ENCODE results near the gene APOM. TPM values are rescaled to one million over a fixed set of nuclear protein-coding genes. Genes with fewer than 3 reads are reported as not detected.

The APOM gene
- total RNA-seq, result 1 to 10 TPM in 2 of 4 donors, under 1 TPM in 2; 0.67 to 2.1 (median 1.1) TPM

GRCh38 chr6:31655349-31656237, at the start of gene APOM:
Gene APOM, plus strand, starts transcription at chr6:31655894. Its CDS starts 73 bp downstream, at chr6:31655967.
- Histone ChIP-seq H3K36me3 (peaks cover 4 to 53% (median 8%) of the 10 kb centered on the region in 3 donors), H3K27me3 (no peaks in the 10 kb centered on the region), H3K27ac (no peak within 1 kb of the TSS), H3K9me3 (no peaks in the 10 kb centered on the region), H3K4me1 (peaks cover 26 to 56% (median 41%) of the 10 kb centered on the region in 3 donors), H3K4me3 (no peak within 1 kb of the TSS)
- DNase-seq, result no peak
- intact Hi-C loops (cut with DNase I), result no loop called here
- 85 to 90% methylated on average over 8 of the region's 8 CpGs for WGBS, 2 donors
- TF ChIP-seq POLR2A (IDR thresholded peaks at IDR 0.05) (no peak), CTCF (IDR thresholded peaks at IDR 0.05) (no peak)

- DNase-seq, result no peak
- TF ChIP-seq POLR2A (IDR thresholded peaks at IDR 0.05) (no peak), CTCF (IDR thresholded peaks at IDR 0.05) (no peak)
- no peaks in the 10 kb centered on the region for H3K27me3 ChIP-seq
- H3K36me3 ChIP-seq, result no peaks in the 10 kb centered on the region
- no peak overlapping the region for H3K4me3 ChIP-seq
- intact Hi-C loops (cut with DNase I), result no loop called here
- no peak overlapping the region for H3K27ac ChIP-seq
- H3K9me3 ChIP-seq, result no peaks in the 10 kb centered on the region
- no peaks in the 10 kb centered on the region for H3K4me1 ChIP-seq
- WGBS, 2 donors, result 75 to 85% methylated on average over 1 of the region's 1 CpG
Observed at GRCh38 chr6:31607317-31607716, 48.4 kb upstream of the APOM start.

GRCh38 chr6:31609519-31610406, 45.9 kb upstream of the APOM start:
- WGBS, 2 donors, result 71 to 75% methylated on average over 8 of the region's 8 CpGs

GRCh38 chr6:31610968-31611367, 44.7 kb upstream of the APOM start:
- Histone ChIP-seq H3K36me3 (no peaks in the 10 kb centered on the region), H3K4me1 (no peaks in the 10 kb centered on the region), H3K4me3 (no peak overlapping the region), H3K9me3 (no peaks in the 10 kb centered on the region), H3K27ac (no peak overlapping the region), H3K27me3 (no peaks in the 10 kb centered on the region)
- WGBS, 2 donors, result 62 to 76% methylated on average over 4 of the region's 4 CpGs
- intact Hi-C loops (cut with DNase I), result no loop called here
- no peak for DNase-seq
- TF ChIP-seq CTCF (IDR thresholded peaks at IDR 0.05) (no peak), POLR2A (IDR thresholded peaks at IDR 0.05) (no peak)

More at GRCh38 chr6:31609519-31610406, 45.9 kb upstream of the APOM start:
- H3K27me3 ChIP-seq, result no peaks in the 10 kb centered on the region
- H3K4me1 ChIP-seq, result no peaks in the 10 kb centered on the region
- intact Hi-C loops (cut with DNase I), result no loop called here
- H3K4me3 ChIP-seq, result no peak overlapping the region
- no peak for DNase-seq
- TF ChIP-seq CTCF (IDR thresholded peaks at IDR 0.05) (no peak), POLR2A (IDR thresholded peaks at IDR 0.05) (no peak)
- no peaks in the 10 kb centered on the region for H3K9me3 ChIP-seq
- H3K27ac ChIP-seq, result no peak overlapping the region
- no peaks in the 10 kb centered on the region for H3K36me3 ChIP-seq

Measured in esophagus squamous epithelium (tissue), 5 donors.